ENCODE data around the gene CDHR4. TPM values are rescaled to one million over a fixed set of nuclear protein-coding genes. Genes with fewer than 3 reads are reported as not detected.
"Not testable (repeated sequence)": the region's sequence is repeated elsewhere in the genome, so short reads cannot be mapped to it uniquely, and the experiment has no call there.

Gene CDHR4, protein sequence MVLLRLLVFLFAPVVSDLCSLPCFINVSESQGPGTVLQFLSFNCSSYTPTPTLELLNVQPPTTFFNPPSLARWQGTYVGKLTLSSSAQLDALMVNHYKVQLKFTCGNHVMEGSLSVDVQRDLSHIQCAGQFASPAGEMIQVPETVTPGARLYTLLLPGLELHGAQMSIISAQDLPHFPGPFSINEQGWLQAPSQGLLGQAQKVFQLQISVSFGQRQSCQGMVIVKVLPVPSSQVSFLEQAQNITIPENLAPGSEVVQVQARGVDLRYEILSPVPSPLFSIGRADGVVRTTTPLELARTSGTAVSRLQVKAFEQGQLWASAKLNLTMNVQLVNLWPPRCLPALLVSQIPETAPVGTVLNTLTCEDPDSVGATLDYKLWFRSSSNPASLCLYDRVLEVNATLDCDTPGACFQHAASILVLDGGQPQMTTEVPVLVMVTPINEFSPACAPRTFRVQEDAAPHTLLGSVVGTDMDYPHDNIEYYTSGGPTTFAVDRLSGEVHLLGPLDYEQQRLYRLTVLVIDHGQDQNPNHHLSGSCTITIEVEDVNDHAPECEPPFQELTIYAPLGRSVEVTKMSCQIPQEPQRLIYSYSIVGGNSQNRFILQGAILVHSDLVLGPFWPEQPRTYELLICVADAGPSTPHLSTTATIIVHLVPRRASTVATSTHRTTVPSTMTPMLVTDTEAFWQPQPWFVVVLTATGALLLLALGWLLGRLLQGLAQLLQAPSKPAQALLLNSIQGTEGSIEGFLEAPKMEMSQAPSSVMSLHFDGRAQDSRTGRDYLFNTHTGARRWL
- not detected in 2 replicates for total RNA-seq (2014; rRNA removed; shearing (Covaris generic))

GRCh38 chr3:49799761-49800160 lies at the start of gene CDHR4:
TSS of gene CDHR4 (minus strand) at chr3:49799873. CDS start at chr3:49799812, 61 bp downstream.
- peak; percentile 75 for DNase-seq (ENCODE audit: low read depth)

DNA sequence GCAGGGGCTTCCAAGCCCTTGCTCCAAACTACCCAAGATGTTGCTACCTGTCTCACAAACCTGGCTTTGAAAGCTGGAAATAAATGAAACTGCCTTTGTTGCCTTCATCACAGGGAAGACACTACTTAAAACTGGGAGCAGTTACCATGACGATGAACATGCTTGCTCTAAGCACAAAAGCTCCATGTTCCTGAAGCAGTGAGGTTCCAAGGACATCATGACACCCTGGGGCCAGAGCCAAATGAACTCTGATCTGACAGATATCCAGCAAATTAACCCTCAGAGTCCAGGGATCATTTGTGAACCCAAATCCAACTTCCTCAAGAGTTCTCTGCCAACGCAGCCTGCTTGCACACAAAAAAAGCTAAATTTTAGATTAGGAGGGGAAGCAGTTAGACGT lies 46.0 kb upstream of the CDHR4 start:
- DNase-seq (ENCODE audit: low read depth) = no peak

GRCh38 chr3:49844464-49845183 lies 45.0 kb upstream of the CDHR4 start:
- DNase-seq (ENCODE audit: low read depth) = peak; percentile 21

DNA sequence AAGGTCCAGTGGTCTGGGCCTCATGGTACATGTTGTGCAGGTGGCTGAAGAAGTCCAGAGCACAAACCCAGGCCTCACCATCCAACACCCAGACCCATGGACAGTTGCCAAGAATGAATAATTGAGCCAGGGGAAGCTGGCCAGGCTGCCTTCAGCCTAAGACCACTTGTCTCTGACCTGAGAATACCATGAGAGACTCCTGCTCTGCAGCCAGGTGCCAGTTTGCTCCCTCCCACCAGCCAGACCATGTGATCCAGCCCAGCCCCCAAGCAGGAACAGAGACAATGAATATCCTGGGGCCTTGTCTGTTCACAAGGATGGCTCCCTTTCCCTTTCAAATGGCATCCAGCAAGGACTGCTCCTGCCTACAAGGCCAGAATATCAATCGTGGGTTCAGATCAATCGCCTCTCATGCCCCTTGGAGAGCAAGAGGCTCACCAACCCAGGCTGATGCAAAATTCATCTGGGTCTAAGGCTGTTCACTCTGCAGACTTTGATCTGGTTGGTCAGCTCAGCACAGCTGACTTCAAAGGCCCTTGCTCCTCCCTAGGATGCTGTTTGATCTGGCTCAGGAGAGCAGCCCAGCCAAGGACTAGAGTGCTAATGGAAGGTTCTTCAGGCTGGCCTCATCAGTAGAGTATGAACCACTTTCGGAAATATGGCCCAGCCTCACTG lies 43.3 kb upstream of the CDHR4 start:
- no peak for DNase-seq (ENCODE audit: low read depth)

GRCh38 chr3:49841806-49842205 lies 42.1 kb upstream of the CDHR4 start:
- DNase-seq (ENCODE audit: low read depth) = no peak

GRCh38 chr3:49841126-49841696 lies 41.5 kb upstream of the CDHR4 start:
- DNase-seq (ENCODE audit: low read depth) = peak; percentile 23

DNA sequence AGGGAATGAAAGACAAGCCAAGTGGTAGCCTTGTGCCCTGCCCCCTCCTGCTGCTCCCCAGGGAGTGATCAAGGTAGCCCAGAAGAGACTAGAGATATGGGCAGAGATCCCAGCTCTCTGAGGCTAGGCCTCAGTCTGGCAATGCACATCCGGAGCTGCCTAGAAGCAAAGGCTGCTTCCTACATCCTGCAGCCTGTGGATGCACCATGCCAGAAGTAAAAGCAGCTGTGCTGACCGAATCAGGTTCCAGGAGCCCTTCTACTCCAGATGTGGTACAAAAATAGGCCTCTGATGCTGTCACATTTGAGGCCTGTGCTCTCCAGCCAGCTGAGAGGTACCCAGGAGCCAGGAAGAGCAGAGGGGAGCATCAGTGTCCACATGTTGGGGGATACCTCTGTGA lies 40.7 kb upstream of the CDHR4 start:
- no peak for DNase-seq (ENCODE audit: low read depth)

DNA sequence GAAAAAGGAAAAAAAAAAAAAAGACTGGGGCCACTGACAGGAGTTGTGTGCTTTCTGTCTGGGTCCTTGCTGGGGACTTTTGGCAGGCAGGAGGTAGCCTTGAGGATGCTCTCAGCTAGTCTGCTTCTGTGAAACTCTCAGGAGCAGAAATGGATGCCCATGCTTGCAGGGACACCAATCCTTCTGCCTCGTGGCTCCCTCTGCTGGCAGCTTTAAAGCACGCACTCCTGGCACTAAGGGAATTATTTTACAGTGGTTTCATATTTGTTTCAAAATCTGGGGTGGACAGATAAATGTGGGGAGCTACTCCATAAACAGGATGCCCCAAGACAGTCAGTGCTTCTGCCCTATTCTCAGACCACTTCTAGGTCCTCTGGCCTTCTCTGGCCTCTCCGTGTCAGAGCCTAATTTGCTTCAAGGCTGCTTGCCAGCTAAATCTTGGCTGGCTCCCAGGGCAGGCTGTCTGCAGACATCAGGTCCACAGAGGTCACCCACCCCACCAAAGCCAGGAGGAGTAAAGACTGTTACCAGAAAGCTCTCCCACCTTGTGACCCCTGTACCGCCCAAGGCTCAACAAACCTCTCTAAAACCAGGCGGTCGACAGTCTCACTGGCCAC lies 39.6 kb upstream of the CDHR4 start:
- peak; percentile 69 for DNase-seq (ENCODE audit: low read depth)

DNA sequence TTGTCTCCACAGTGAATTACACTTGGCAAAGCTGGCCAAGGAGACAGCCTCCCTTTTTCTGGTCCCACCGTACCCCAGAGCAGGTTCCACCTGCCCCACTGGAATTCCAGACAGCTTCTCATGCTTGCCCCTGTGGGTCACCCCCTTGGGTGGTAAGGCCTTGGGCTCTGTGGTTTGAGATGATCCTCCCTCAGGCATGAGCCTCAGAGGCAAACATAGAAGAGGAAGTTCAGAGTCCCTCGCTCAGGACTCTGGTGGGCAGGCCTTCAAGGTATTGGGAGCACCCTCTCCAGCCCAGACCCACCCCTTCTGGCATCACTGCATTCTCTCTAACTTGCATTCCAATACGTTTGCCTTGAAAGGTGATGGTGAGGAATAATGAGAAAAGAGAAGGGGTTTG lies 31.7 kb upstream of the CDHR4 start:
- no peak for DNase-seq (ENCODE audit: low read depth)

GRCh38 chr3:49826016-49826415 lies 26.3 kb upstream of the CDHR4 start:
- DNase-seq (ENCODE audit: low read depth) = peak; percentile 8

GRCh38 chr3:49823131-49823530 lies 23.5 kb upstream of the CDHR4 start:
- not testable (repeated sequence) for DNase-seq (ENCODE audit: low read depth)

DNA sequence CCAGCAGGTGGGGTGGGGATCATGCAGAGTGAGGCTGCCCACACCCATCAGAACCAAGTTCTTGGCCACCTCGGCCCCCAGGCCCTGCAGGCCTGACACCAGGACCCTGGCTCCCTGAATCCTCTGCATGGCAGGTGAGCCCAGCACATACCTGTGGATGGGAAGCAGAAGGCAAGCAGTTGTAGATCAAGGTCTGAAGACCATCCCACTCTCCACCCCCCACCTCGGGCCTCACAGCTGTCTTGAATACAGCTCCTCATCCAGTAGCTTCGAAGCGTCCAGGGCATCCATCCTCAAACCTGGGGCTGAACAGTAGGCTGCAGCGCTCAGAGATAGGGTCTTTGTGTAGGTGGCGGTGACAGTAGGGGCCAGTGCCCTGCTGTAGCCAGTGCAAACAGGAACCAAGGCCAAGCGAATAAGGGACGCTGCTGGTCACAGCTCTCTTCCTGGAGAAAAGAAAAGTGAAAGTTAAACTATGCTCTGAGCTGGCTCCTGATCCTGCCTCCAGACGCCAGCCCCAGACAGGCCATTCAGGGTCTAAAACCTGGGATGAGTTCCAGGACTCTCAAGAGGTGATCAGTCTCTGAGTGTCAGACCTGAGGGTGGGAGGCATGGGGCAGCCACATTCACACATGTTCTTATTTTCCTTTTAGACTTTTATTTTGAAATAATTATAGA lies 14.0 kb upstream of the CDHR4 start, which contains the start of gene UBA7:
Gene UBA7, minus strand, starts transcription at position 457 of the 678 bp plus-strand sequence. Its CDS starts 166 bp downstream, at position 291.
- DNase-seq (ENCODE audit: low read depth) = peak; percentile 88

DNA sequence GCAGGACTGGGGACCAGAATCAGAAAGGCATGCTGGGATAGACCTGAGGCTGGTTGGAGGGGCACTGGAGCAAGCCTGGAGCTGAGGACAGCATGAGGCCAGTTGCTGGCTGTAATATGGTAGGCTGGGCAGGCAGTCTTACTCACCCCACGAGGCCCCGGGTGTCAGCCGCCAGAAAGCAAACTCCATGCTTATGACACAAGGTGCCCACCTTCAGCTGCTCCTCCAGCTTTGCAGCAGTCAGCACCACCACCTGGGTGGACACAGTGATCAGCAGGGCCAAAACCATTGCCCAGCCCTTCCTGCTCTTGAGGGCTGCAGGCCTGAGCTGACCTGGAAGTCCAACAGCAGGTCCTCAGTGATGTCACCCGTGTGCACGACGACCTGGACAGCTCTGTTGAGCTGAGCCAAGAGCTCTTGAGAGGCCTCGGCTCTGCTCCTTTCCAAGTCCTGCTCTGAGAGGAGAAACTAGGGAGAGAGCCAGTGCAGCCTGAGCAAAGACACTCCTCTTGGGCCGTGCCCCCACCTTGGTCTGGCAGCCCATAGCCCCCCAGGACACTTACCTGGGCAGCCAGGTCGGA lies 13.3 kb upstream of the CDHR4 start:
- DNase-seq (ENCODE audit: low read depth) = no peak

- DNase-seq (ENCODE audit: low read depth) = no peak
Observed at GRCh38 chr3:49807431-49808114, 7.9 kb upstream of the CDHR4 start.

GRCh38 chr3:49806850-49807249 lies 7.2 kb upstream of the CDHR4 start:
- DNase-seq (ENCODE audit: low read depth) = no peak

GRCh38 chr3:49805897-49806701 lies 6.4 kb upstream of the CDHR4 start:
- DNase-seq (ENCODE audit: low read depth) = no peak

DNA sequence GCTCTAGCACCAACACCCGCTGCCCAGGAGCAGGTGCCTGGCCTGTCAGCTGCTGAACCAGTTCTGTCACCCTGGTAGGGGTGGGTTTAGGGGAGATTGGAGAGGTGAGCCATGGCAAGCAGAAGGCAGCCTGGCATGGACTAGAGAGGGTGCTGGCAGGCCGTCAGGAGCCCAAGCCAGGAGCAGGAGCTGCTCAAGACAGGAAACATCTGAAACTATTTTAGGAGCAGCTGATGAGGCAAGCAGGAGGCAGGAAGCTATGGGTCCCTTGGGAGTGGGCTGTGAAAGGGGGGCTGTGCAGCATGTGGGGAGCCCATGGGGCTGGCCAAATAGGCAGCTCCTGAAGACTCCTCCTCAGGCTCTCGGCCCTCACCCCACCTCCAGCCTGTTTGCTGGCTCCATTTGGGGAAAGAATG lies 5.7 kb upstream of the CDHR4 start:
- DNase-seq (ENCODE audit: low read depth) = no peak

Measured in RPMI7951 (cell line).